Measurements from ENCODE around the gene PMIS2. TPM values are rescaled to one million over a fixed set of nuclear protein-coding genes. Genes with fewer than 3 reads are reported as not detected.

Gene PMIS2
- total and polyA plus RNA-seq, 4 donors, result not detected

DNA sequence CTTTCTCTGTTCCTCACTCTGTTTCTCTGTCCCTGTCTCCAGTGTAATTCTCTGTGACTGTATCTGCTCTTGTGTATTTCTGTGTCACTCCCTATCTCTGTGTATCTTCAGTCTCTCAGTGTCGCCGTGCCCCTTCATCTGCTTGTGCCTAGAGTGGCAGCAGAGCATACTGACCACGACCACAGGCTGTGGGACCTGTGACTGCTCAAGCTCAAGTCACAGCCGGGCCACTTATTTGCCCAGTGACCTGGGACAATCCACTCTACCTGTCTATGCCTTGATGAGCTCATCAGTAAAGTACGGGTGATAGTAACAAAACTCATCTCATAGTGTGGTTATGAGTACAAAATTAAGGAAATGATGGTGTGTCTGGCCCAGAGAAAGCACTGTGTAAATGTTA lies 31.9 kb upstream of the PMIS2 start:
- WGBS, 2 donors, result 66 to 69% methylated on average over 5 of the region's 5 CpGs

GRCh38 chr19:35555301-35556005 lies 30.5 kb upstream of the PMIS2 start:
- intact Hi-C loops (cut with DNase I), result no loop called here
- ATAC-seq (ENCODE audit: low FRiP score), result no peak
- Histone ChIP-seq H3K4me1 (ENCODE audit: control insufficient read depth in 1 of 2, insufficient read depth in 2 of 2, low read length in 2 of 2) (no peaks in the 10 kb centered on the region), H3K36me3 (ENCODE audit: control insufficient read depth in 1 of 2, insufficient read depth in 2 of 2, low read length in 1 of 2) (no peaks in the 10 kb centered on the region), H3K27me3 (ENCODE audit: control insufficient read depth in 1 of 2, insufficient read depth in 2 of 2, low read length in 1 of 2) (no peaks in the 10 kb centered on the region), H3K9me3 (ENCODE audit: control insufficient read depth, low read length) (no peaks in the 10 kb centered on the region), H3K27ac (ENCODE audit: low read depth in 1 of 2, low read length in 2 of 2) (no peak overlapping the region), H3K4me3 (ENCODE audit: low read length in 2 of 2) (no peak overlapping the region)
- WGBS, 2 donors, result 63 to 66% methylated on average over 30 of the region's 30 CpGs
- no peak for DNase-seq

More for the DNA sequence above, 31.9 kb upstream of the PMIS2 start:
- no peaks in the 10 kb centered on the region for H3K36me3 ChIP-seq (ENCODE audit: control insufficient read depth in 1 of 2, insufficient read depth in 2 of 2, low read length in 1 of 2)
- no peak overlapping the region for H3K4me3 ChIP-seq (ENCODE audit: low read length in 2 of 2)
- H3K4me1 ChIP-seq (ENCODE audit: control insufficient read depth in 1 of 2, insufficient read depth in 2 of 2, low read length in 2 of 2), result no peaks in the 10 kb centered on the region
- H3K9me3 ChIP-seq (ENCODE audit: control insufficient read depth, low read length), result no peaks in the 10 kb centered on the region
- no peak for ATAC-seq (ENCODE audit: low FRiP score)
- intact Hi-C loops (cut with DNase I), result no loop called here
- H3K27me3 ChIP-seq (ENCODE audit: control insufficient read depth in 1 of 2, insufficient read depth in 2 of 2, low read length in 1 of 2), result no peaks in the 10 kb centered on the region
- no peak overlapping the region for H3K27ac ChIP-seq (ENCODE audit: low read depth in 1 of 2, low read length in 2 of 2)
- DNase-seq, result peak in 1 of 2 donors; percentile 13

DNA sequence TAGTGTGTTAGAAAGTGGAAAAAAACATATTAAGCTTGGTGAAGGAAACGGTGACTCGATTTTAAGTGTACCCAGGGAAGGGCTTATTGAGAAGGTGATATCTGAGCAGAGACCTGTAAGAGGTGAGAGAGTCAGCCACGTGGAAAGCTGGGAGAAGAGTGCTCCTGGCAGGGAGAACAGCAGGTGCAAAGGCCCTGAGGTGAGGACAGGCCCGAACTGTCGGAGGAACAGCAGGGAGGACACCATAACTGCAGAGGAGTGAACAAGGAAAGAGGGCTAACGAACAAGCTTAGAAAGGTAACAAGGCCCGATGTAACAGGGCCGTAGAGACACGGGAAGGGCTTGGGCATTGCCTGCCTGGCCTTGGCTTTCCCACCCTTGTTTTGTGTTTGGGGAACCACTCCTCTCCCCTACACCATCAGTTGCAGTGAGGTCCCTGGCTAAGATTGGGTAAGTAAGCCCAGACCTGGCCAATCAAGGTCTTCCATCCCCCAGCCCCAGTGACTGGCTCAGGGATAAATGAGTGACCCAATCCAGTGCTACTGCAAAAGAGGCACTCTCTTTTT lies 29.9 kb upstream of the PMIS2 start:
- no peaks in the 10 kb centered on the region for H3K4me1 ChIP-seq (ENCODE audit: control insufficient read depth in 1 of 2, insufficient read depth in 2 of 2, low read length in 2 of 2)
- no peak for ATAC-seq (ENCODE audit: low FRiP score)
- H3K36me3 ChIP-seq (ENCODE audit: control insufficient read depth in 1 of 2, insufficient read depth in 2 of 2, low read length in 1 of 2), result no peaks in the 10 kb centered on the region
- no peaks in the 10 kb centered on the region for H3K27me3 ChIP-seq (ENCODE audit: control insufficient read depth in 1 of 2, insufficient read depth in 2 of 2, low read length in 1 of 2)
- no peak overlapping the region for H3K4me3 ChIP-seq (ENCODE audit: low read length in 2 of 2)
- H3K9me3 ChIP-seq (ENCODE audit: control insufficient read depth, low read length), result no peaks in the 10 kb centered on the region
- no peak for DNase-seq
- WGBS, 2 donors, result 81 to 86% methylated on average over 9 of the region's 9 CpGs
- H3K27ac ChIP-seq (ENCODE audit: low read depth in 1 of 2, low read length in 2 of 2), result no peak overlapping the region
- intact Hi-C loops (cut with DNase I), result no loop called here

GRCh38 chr19:35556846-35557538 lies 29.0 kb upstream of the PMIS2 start:
- no peak for DNase-seq
- no peak overlapping the region for H3K27ac ChIP-seq (ENCODE audit: low read depth in 1 of 2, low read length in 2 of 2)
- ATAC-seq (ENCODE audit: low FRiP score), result no peak
- H3K4me3 ChIP-seq (ENCODE audit: low read length in 2 of 2), result no peak overlapping the region
- H3K4me1 ChIP-seq (ENCODE audit: control insufficient read depth in 1 of 2, insufficient read depth in 2 of 2, low read length in 2 of 2), result no peaks in the 10 kb centered on the region
- WGBS, 2 donors, result 84 to 87% methylated on average over 16 of the region's 16 CpGs
- H3K36me3 ChIP-seq (ENCODE audit: control insufficient read depth in 1 of 2, insufficient read depth in 2 of 2, low read length in 1 of 2), result no peaks in the 10 kb centered on the region
- H3K27me3 ChIP-seq (ENCODE audit: control insufficient read depth in 1 of 2, insufficient read depth in 2 of 2, low read length in 1 of 2), result no peaks in the 10 kb centered on the region
- H3K9me3 ChIP-seq (ENCODE audit: control insufficient read depth, low read length), result no peaks in the 10 kb centered on the region
- intact Hi-C loops (cut with DNase I), result no loop called here

- no peak overlapping the region for H3K4me3 ChIP-seq (ENCODE audit: low read length in 2 of 2)
- WGBS, 2 donors, result 3 to 4% methylated on average over 52 to 60 of the region's 60 CpGs
- intact Hi-C loops (cut with DNase I), result no loop called here
- no peaks in the 10 kb centered on the region for H3K9me3 ChIP-seq (ENCODE audit: control insufficient read depth, low read length)
- no peaks in the 10 kb centered on the region for H3K27me3 ChIP-seq (ENCODE audit: control insufficient read depth in 1 of 2, insufficient read depth in 2 of 2, low read length in 1 of 2)
- DNase-seq (peak; percentile 71 to 84), ATAC-seq (ENCODE audit: low FRiP score) (peak; percentile 12)
- H3K27ac ChIP-seq (ENCODE audit: low read depth in 1 of 2, low read length in 2 of 2), result no peak overlapping the region
- no peaks in the 10 kb centered on the region for H3K36me3 ChIP-seq (ENCODE audit: control insufficient read depth in 1 of 2, insufficient read depth in 2 of 2, low read length in 1 of 2)
- H3K4me1 ChIP-seq (ENCODE audit: control insufficient read depth in 1 of 2, insufficient read depth in 2 of 2, low read length in 2 of 2), result no peaks in the 10 kb centered on the region
Observed at GRCh38 chr19:35557539-35558399, 28.2 kb upstream of the PMIS2 start.

- no peak overlapping the region for H3K4me3 ChIP-seq (ENCODE audit: low read length in 2 of 2)
- 29 to 31% methylated on average over 50 to 53 of the region's 53 CpGs for WGBS, 2 donors
- no peak for ATAC-seq (ENCODE audit: low FRiP score)
- no peaks in the 10 kb centered on the region for H3K4me1 ChIP-seq (ENCODE audit: control insufficient read depth in 1 of 2, insufficient read depth in 2 of 2, low read length in 2 of 2)
- intact Hi-C loops (cut with DNase I), result no loop called here
- no peak overlapping the region for H3K27ac ChIP-seq (ENCODE audit: low read depth in 1 of 2, low read length in 2 of 2)
- no peaks in the 10 kb centered on the region for H3K9me3 ChIP-seq (ENCODE audit: control insufficient read depth, low read length)
- H3K27me3 ChIP-seq (ENCODE audit: control insufficient read depth in 1 of 2, insufficient read depth in 2 of 2, low read length in 1 of 2), result no peaks in the 10 kb centered on the region
- H3K36me3 ChIP-seq (ENCODE audit: control insufficient read depth in 1 of 2, insufficient read depth in 2 of 2, low read length in 1 of 2), result no peaks in the 10 kb centered on the region
- DNase-seq, result peak in 1 of 2 donors; percentile 71
Observed at GRCh38 chr19:35558400-35559280, 27.3 kb upstream of the PMIS2 start.

DNA sequence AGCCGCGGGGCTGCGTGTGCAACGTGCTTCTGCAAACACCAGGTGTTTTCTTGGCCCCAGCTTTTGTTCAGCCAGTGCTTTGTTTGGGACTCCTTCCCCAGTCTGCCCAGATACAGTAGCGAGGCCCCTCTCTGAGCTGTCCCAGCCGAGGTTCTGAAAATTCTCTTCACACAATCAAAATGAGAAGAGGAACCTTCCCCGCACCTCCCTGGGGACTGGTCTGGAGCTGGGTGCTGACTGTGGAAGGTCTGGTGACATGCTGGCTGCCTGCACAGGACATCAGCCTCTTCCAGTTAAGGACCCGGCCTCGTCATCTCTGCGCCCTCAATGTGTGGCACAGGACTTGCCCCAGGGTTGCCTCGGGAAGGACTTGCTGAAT lies 26.7 kb upstream of the PMIS2 start:
- H3K27ac ChIP-seq (ENCODE audit: low read depth in 1 of 2, low read length in 2 of 2), result no peak overlapping the region
- no peak for ATAC-seq (ENCODE audit: low FRiP score)
- H3K27me3 ChIP-seq (ENCODE audit: control insufficient read depth in 1 of 2, insufficient read depth in 2 of 2, low read length in 1 of 2), result no peaks in the 10 kb centered on the region
- 64 to 69% methylated on average over 11 of the region's 11 CpGs for WGBS, 2 donors
- H3K36me3 ChIP-seq (ENCODE audit: control insufficient read depth in 1 of 2, insufficient read depth in 2 of 2, low read length in 1 of 2), result no peaks in the 10 kb centered on the region
- no peaks in the 10 kb centered on the region for H3K9me3 ChIP-seq (ENCODE audit: control insufficient read depth, low read length)
- no peak overlapping the region for H3K4me3 ChIP-seq (ENCODE audit: low read length in 2 of 2)
- peak in 1 of 2 donors; percentile 63 for DNase-seq
- intact Hi-C loops (cut with DNase I), result no loop called here
- H3K4me1 ChIP-seq (ENCODE audit: control insufficient read depth in 1 of 2, insufficient read depth in 2 of 2, low read length in 2 of 2), result no peaks in the 10 kb centered on the region

- ATAC-seq (ENCODE audit: low FRiP score) (no peak), DNase-seq (peak in 1 of 2 donors; percentile 70)
- H3K4me3 ChIP-seq (ENCODE audit: low read length in 2 of 2), result no peak overlapping the region
- no peaks in the 10 kb centered on the region for H3K4me1 ChIP-seq (ENCODE audit: control insufficient read depth in 1 of 2, insufficient read depth in 2 of 2, low read length in 2 of 2)
- H3K27ac ChIP-seq (ENCODE audit: low read depth in 1 of 2, low read length in 2 of 2), result no peak overlapping the region
- H3K27me3 ChIP-seq (ENCODE audit: control insufficient read depth in 1 of 2, insufficient read depth in 2 of 2, low read length in 1 of 2), result no peaks in the 10 kb centered on the region
- intact Hi-C loops (cut with DNase I), result no loop called here
- no peaks in the 10 kb centered on the region for H3K9me3 ChIP-seq (ENCODE audit: control insufficient read depth, low read length)
- WGBS, 2 donors, result 89 to 92% methylated on average over 23 of the region's 23 CpGs
- no peaks in the 10 kb centered on the region for H3K36me3 ChIP-seq (ENCODE audit: control insufficient read depth in 1 of 2, insufficient read depth in 2 of 2, low read length in 1 of 2)
Observed at GRCh38 chr19:35559781-35560180, 26.2 kb upstream of the PMIS2 start.

All from aorta (tissue), 5 donors.